GM18505 (cell line): ENCODE data around the gene CHERP.
"Not testable (repeated sequence)": the region's sequence is repeated elsewhere in the genome, so short reads cannot be mapped to it uniquely, and the experiment has no call there.

ENCODE experiments used
- ATAC-seq: cut with Tn5 transposase; IDR thresholded peaks from one replicate; pipeline ENCODE4 v1.9.1; 2021; ENCODE audit not compliant: unreplicated experiment
- POLR2A ChIP-seq: IDR thresholded peaks from 4 replicates; pipeline ENCODE4 v1.6.1; 2011; ENCODE audit warnings: borderline replicate concordance; ENCODE audit not compliant: insufficient read depth, insufficient read length; ENCODE audit errors: extremely low read depth

Gene CHERP

DNA sequence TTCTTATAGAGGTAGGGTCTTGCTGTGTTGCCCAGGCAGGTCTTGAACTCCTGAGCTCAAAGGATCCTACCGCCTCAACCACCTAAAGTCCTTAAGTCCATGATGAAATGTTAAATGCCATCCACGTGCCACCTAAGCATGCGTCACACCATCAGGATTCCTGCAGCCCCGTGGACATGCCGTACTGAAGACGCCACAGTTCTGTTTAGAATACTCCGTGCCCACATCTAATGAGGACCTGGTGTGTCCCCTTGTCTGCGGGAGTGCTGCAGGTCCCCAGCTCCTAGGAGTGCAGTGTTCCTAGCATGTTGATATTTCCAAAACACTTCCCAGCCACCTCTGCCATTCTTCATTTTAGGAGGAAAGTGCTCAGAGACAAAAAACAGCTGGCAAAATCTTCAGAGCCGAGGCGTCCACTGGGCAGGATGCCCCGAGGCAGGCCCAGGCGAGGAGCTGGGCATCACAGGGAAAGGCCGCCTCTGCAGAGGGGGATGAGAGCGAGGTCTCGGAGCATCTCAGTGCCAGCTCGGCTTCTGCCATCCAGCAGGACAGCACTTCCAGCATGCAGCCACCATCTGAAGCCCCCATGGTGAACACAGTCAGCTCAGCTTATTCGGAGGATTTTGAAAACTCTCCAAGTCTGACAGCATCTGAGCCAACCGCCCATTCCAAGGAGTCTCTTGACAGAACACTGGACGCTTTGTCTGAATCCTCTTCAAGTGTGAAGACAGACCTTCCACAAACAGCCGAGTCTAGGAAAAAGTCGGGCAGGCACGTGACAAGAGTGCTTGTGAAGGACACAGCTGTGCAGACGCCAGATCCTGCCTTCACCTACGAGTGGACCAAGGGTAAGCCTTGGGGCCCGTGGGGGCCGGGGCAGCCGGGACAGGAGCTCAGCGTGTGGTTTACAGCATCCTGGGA lies 32.8 kb downstream of the CHERP start:
- no peak for ATAC-seq

DNA sequence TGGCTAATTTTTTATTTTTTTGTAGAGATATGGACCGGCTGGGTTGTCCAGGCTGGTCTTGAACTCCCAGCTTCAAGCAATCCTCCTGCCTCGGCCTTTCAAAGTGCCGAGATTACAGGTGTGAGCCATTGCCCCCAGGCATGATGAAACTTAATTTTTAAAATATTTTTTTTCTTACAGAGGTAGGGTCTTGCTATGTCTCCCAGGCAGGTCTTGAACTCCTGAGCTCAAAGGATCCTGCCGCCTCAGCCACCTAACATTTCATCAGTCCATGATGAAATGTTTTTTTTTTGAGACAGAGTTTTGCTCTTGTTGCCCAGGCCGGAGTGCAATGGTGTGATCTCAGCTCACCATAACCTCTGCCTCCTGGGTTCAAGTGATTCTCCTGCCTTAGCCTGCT lies 33.7 kb downstream of the CHERP start:
- TF ChIP-seq POLR2A: no peak
- ATAC-seq: no peak

More for the DNA sequence above, 32.8 kb downstream of the CHERP start:
- no peak for TF ChIP-seq POLR2A

GRCh38 chr19:16506961-16507360 lies 35.3 kb downstream of the CHERP start:
- no peak for TF ChIP-seq POLR2A
- ATAC-seq: no peak

- ATAC-seq: not testable (repeated sequence)
These were observed 36.1 kb downstream of the CHERP start for GRCh38 chr19:16506161-16506560.

- ATAC-seq: no peak
- no peak for TF ChIP-seq POLR2A
These were observed 38.0 kb downstream of the CHERP start for GRCh38 chr19:16504271-16504670.

- no peak for TF ChIP-seq POLR2A
- ATAC-seq: no peak
These were observed 44.4 kb downstream of the CHERP start for GRCh38 chr19:16497837-16498236.

GRCh38 chr19:16497042-16497441 lies 45.2 kb downstream of the CHERP start:
- TF ChIP-seq POLR2A: no peak
- ATAC-seq: no peak

DNA sequence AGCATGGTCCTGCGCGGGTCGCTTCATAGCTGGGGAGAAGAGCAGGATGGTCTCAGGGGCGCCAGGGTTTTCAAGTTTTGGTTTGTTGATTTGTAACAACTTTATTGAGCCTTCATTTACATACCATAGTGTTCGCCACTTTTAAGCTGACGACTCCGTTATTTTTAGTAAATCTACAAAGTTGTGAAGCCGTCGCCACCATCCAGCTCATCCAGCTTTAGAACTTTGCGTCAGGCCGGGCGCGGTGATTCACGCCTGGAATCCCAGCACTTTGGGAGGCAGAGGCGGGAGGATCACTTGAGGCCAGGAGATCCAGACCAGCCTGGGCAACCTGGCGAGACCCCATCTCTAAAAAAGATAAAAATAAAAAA lies 45.6 kb downstream of the CHERP start:
- ATAC-seq: no peak
- TF ChIP-seq POLR2A: no peak

- peak; percentile 97 for ATAC-seq
- peak; percentile 77 for TF ChIP-seq POLR2A
These were observed 46.1 kb downstream of the CHERP start, which contains the start of the genes C19orf44 and CALR3 for GRCh38 chr19:16495982-16496612. TSS of gene C19orf44 (plus strand) at chr19:16496394. CDS start at chr19:16500793, 4,399 bp downstream. TSS of gene CALR3 (minus strand) at chr19:16496167. CDS start at chr19:16496129, 38 bp downstream.

DNA sequence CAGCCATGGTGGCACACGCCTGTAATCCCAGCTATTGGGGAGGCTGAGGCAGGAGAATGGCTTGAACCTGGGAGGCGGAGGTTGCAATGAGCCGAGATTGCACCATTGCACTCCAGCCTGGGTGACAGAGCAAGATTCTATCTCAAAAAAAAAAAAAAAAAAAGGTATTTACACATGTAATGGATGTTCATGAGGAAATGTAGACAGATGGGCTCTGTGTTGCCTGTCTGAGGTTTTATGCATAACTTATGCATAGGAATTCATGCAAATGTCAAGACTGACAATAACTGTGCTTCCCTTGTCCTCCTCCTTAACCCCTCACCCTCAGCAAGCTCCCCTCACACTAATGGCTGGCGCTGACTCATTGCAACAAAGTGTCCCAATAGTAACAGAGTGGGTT lies 55.8 kb downstream of the CHERP start:
- not testable (repeated sequence) for ATAC-seq

DNA sequence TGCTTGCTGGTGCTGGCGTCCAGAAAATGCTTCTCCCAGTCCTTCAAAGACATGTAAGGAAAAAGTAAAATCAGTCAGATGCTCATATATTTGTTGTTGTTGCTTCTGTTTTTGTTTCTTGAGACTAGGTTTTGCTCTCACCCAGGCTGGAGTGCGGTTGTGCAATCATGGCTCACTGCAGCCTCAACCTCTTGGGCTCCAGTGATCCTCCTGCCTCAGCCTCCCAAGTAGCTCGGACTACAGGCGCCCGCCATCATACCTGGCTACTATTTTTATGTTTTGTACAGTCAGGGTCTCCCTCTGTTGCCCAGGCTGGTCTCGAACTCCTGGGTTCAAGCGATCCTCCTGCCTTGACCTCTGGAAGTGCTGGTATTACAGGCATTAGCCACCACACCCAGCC lies 59.5 kb downstream of the CHERP start:
- no peak for ATAC-seq
- no peak for TF ChIP-seq POLR2A

GRCh38 chr19:16477311-16477710 lies 64.9 kb downstream of the CHERP start:
- ATAC-seq: no peak
- no peak for TF ChIP-seq POLR2A

DNA sequence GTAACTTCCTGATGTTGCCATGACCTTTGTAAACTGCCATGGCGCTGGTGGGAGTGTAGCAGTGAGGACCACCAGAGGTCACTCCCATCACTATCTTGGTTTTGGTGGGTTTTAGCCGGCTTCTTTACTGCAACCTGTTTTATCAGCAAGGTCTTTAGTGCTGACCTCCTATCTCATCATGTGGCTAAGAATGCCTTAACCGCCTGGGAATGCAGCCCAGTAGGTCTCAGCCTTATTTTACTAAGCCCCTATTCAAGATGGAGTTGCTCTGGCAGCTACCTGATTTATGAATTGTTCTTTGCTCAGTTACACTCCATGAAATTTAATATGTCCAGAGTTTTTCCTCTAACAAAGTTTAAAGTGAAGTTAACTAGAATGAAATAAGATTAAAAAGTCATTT lies 65.8 kb downstream of the CHERP start:
- ATAC-seq: no peak
- no peak for TF ChIP-seq POLR2A

GRCh38 chr19:16473875-16474392 lies 68.3 kb downstream of the CHERP start:
- no peak for TF ChIP-seq POLR2A
- ATAC-seq: no peak
